Caco-2 (cell line): Measurements from ENCODE around the gene APOD. TPM values are rescaled to one million over a fixed set of nuclear protein-coding genes. Genes with fewer than 3 reads are reported as not detected.

Experiments
- BruUV-seq: library from RNA; stranded (reverse); fragments of 400-500 nt; replicated peaks from 2 replicates; lab custom pipeline; 2021; lab: Mats Ljungman, UMichigan
- CTCF ChIA-PET: fragments of 300-600 bp; sonication (Branson Sonifier 250); formaldehyde crosslinking; loops from one replicate; lab custom pipeline; 2022; ENCODE audit warnings: antibody characterized with exemption; lab: Charles Lee
- POLR2A ChIA-PET: fragments of 300-600 bp; sonication (Branson Sonifier 250); formaldehyde crosslinking; loops from one replicate; lab custom pipeline; 2022; ENCODE audit warnings: antibody characterized with exemption; lab: Charles Lee
- DNase-seq, 2 experiments: peaks; one replicate each; pipeline versions ENCODE4 v3.0.0 to v3.0.0-alpha.2; 2020 to 2022
- H3K27me3 ChIP-seq: replicated peaks from 2 replicates; pipeline ENCODE4 v1.6.0; 2011; ENCODE audit warnings: low read length; ENCODE audit not compliant: control insufficient read depth, insufficient read depth
- H3K36me3 ChIP-seq: 2 replicates; pipeline ENCODE4 v1.5.1; 2011; ENCODE audit warnings: low read length; ENCODE audit not compliant: control insufficient read depth, insufficient read depth
- H3K4me1 ChIP-seq: fragments of 250-450 bp; sonication (Bioruptor Pico); 2 replicates; pipeline ENCODE4 v1.5.1; 2020; ENCODE audit warnings: mild to moderate bottlenecking
- H3K4me3 ChIP-seq: 2 replicates; pipeline ENCODE4 v1.5.1; 2011; ENCODE audit warnings: low read depth, mild to moderate bottlenecking, control low read depth, low read length
- H3K9me3 ChIP-seq: fragments of 250-450 bp; sonication (Bioruptor Pico); 2 replicates; pipeline ENCODE4 v1.5.1; 2020; ENCODE audit warnings: mild to moderate bottlenecking, moderate library complexity
- H3K27ac Mint-ChIP-seq: one replicate; pipeline ENCODE4 v1.8.0; 2022; ENCODE audit warnings: mixed read lengths; ENCODE audit not compliant: unreplicated experiment
- H3K27me3 Mint-ChIP-seq: one replicate; pipeline ENCODE4 v1.8.0; 2022; ENCODE audit warnings: mixed read lengths; ENCODE audit not compliant: insufficient read depth, unreplicated experiment
- H3K36me3 Mint-ChIP-seq: one replicate; pipeline ENCODE4 v1.8.0; 2022; ENCODE audit warnings: mild to moderate bottlenecking, mixed read lengths; ENCODE audit not compliant: insufficient read depth, unreplicated experiment
- H3K4me1 Mint-ChIP-seq: one replicate; pipeline ENCODE4 v1.8.0; 2022; ENCODE audit warnings: low read depth, mixed read lengths; ENCODE audit not compliant: unreplicated experiment
- H3K4me3 Mint-ChIP-seq: one replicate; pipeline ENCODE4 v1.8.0; 2022; ENCODE audit warnings: mild to moderate bottlenecking, moderate library complexity, mixed read lengths; ENCODE audit not compliant: unreplicated experiment
- H3K9me3 Mint-ChIP-seq: one replicate; pipeline ENCODE4 v1.8.0; 2022; ENCODE audit warnings: mixed read lengths; ENCODE audit not compliant: unreplicated experiment
- CTCF ChIP-seq, 2 experiments: fragments of 200-600 bp in 1 of 2; IDR thresholded peaks; 1 replicate in 1 of 2; 2 replicates in 1 of 2; pipeline versions ENCODE4 v1.5.1 to v1.8.0; 2011 to 2022; ENCODE audit warnings: antibody characterized with exemption in 1 of 2, control low read depth in 1 of 2, inconsistent platforms in 1 of 2, low read depth in 1 of 2, low read length in 1 of 2, mild to moderate bottlenecking in 1 of 2, moderate library complexity in 1 of 2; ENCODE audit not compliant: insufficient read depth in 1 of 2, severe bottlenecking in 1 of 2, unreplicated experiment in 1 of 2
- intact Hi-C: fragments of 100-400 bp; cut with micrococcal nuclease; formaldehyde crosslinking; loops from one replicate; pipeline ENCODE4 v1.10.0; 2022; ENCODE audit not compliant: unreplicated experiment
- total RNA-seq: library from RNA; stranded (reverse); gene quantifications from 2 replicates; pipeline ENCODE4 v1.2.3, GENCODE V29; 2022

APOD gene
- total RNA-seq, 1 experiment from 2014 or later = 101 TPM

GRCh38 chr3:195558602-195559001 is 25.1 kb downstream of the APOD start:
- peak; percentile 48 to 71 for TF ChIP-seq CTCF (IDR thresholded peaks at IDR 0.05; ENCODE audit: insufficient read depth in 1 of 2, low read depth in 1 of 2, low read length in 1 of 2, severe bottlenecking in 1 of 2, unreplicated experiment in 1 of 2)
- intact Hi-C loops = loop anchor here (1.0 kb wide), 1 partner anchor 292 kb away; no protein-coding TSS in a partner anchor
- peak; percentile 70 to 71 for DNase-seq
- Mint-ChIP-seq H3K9me3 (peaks cover 9% of the 10 kb centered on the region), H3K27me3 (no peaks in the 10 kb centered on the region), H3K36me3 (peaks cover 14% of the 10 kb centered on the region), H3K4me3 (no peak overlapping the region), H3K4me1 (peaks cover 13% of the 10 kb centered on the region), H3K27ac (no peak overlapping the region)
- H3K9me3 ChIP-seq = no peaks in the 10 kb centered on the region
- no peaks in the 10 kb centered on the region for H3K27me3 ChIP-seq
- H3K36me3 ChIP-seq = no peaks in the 10 kb centered on the region
- H3K4me3 ChIP-seq = no peak overlapping the region
- ChIA-PET POLR2A (no interaction called here), CTCF (interaction anchor here (0.5 kb wide), 1 partner anchor 25 kb away, joined by 3 read pairs; the partner anchor contains the start of gene APOD)
- peaks cover 28% of the 10 kb centered on the region for H3K4me1 ChIP-seq
- BruUV-seq = no TSS peak

- CTCF ChIA-PET = interaction anchor here (0.6 kb wide), 1 partner anchor 9 kb away, joined by 3 read pairs; no protein-coding TSS in a partner anchor
- BruUV-seq = no TSS peak
- H3K4me1 Mint-ChIP-seq = peaks cover 22% of the 10 kb centered on the region
- TF ChIP-seq CTCF (IDR thresholded peaks at IDR 0.05; ENCODE audit: insufficient read depth in 1 of 2, low read depth in 1 of 2, low read length in 1 of 2, severe bottlenecking in 1 of 2, unreplicated experiment in 1 of 2) = no peak
- POLR2A ChIA-PET = no interaction called here
- H3K27ac Mint-ChIP-seq = peak overlapping the region; percentile 70
- no peaks in the 10 kb centered on the region for H3K27me3 Mint-ChIP-seq
- Histone ChIP-seq H3K27me3 (no peaks in the 10 kb centered on the region), H3K9me3 (no peaks in the 10 kb centered on the region), H3K4me1 (peaks cover 34% of the 10 kb centered on the region), H3K36me3 (no peaks in the 10 kb centered on the region), H3K4me3 (no peak overlapping the region)
- DNase-seq = no peak
- H3K36me3 Mint-ChIP-seq = peaks cover 14% of the 10 kb centered on the region
- H3K4me3 Mint-ChIP-seq = peak overlapping the region; percentile 14
- intact Hi-C loops = no loop called here
- H3K9me3 Mint-ChIP-seq = peaks cover 9% of the 10 kb centered on the region
Measured at GRCh38 chr3:195557322-195557721, 26.4 kb downstream of the APOD start.

- CTCF ChIA-PET = no interaction called here
Measured at GRCh38 chr3:195556390-195556789, 27.4 kb downstream of the APOD start.

More at GRCh38 chr3:195556390-195556789, 27.4 kb downstream of the APOD start:
- DNase-seq = no peak
- POLR2A ChIA-PET = no interaction called here
- no TSS peak for BruUV-seq
- no peaks in the 10 kb centered on the region for H3K36me3 ChIP-seq
- no peaks in the 10 kb centered on the region for H3K27me3 Mint-ChIP-seq
- no peaks in the 10 kb centered on the region for H3K9me3 ChIP-seq
- H3K27me3 ChIP-seq = no peaks in the 10 kb centered on the region
- no peak for TF ChIP-seq CTCF (IDR thresholded peaks at IDR 0.05; ENCODE audit: insufficient read depth in 1 of 2, low read depth in 1 of 2, low read length in 1 of 2, severe bottlenecking in 1 of 2, unreplicated experiment in 1 of 2)
- H3K9me3 Mint-ChIP-seq = peaks cover 9% of the 10 kb centered on the region
- peaks cover 39% of the 10 kb centered on the region for H3K4me1 ChIP-seq
- intact Hi-C loops = no loop called here
- H3K4me3 Mint-ChIP-seq = no peak overlapping the region
- H3K4me3 ChIP-seq = no peak overlapping the region
- H3K27ac Mint-ChIP-seq = peak overlapping the region; percentile 77
- H3K36me3 Mint-ChIP-seq = peaks cover 14% of the 10 kb centered on the region
- peaks cover 27% of the 10 kb centered on the region for H3K4me1 Mint-ChIP-seq
